IMR-90 (cell line): Measurements from ENCODE around the gene RAD52. TPM values are rescaled to one million over a fixed set of nuclear protein-coding genes. Genes with fewer than 3 reads are reported as not detected.

ENCODE experiments used
- ATAC-seq: fragments of 200-7000 bp; cut with Tn5 transposase; 2 replicates; pipeline ENCODE4 v1.9.1; 2020; ENCODE audit warnings: low read depth, mild to moderate bottlenecking, moderate library complexity
- BruUV-seq: library from RNA; stranded (reverse); fragments of 400-500 nt; replicated peaks from 2 replicates; lab custom pipeline; 2021; lab: Mats Ljungman, UMichigan
- CTCF ChIA-PET: fragments of 300-600 bp; formaldehyde crosslinking; extraction: SDS; loops from one replicate; lab custom pipeline; 2021; ENCODE audit warnings: antibody characterized with exemption; lab: Yijun Ruan, JAX
- POLR2A ChIA-PET: fragments of 300-600 bp; sonication (Branson Sonifier 250); formaldehyde crosslinking; loops from one replicate; lab custom pipeline; 2022; ENCODE audit warnings: antibody characterized with exemption; ENCODE audit not compliant: unreplicated experiment; lab: Charles Lee
- DNase-seq: peaks from one replicate; pipeline ENCODE4 v3.0.0; 2013
- H2AFZ ChIP-seq: replicated peaks from 2 replicates; pipeline ENCODE3; 2013; ENCODE audit warnings: low read length, mild to moderate bottlenecking; ENCODE audit not compliant: poor library complexity
- H2AK5ac ChIP-seq: 2 replicates; pipeline ENCODE4 v1.6.1; 2013; ENCODE audit warnings: low read depth, low read length, inconsistent platforms
- H2AK9ac ChIP-seq: replicated peaks from 2 replicates; pipeline ENCODE3; 2013; ENCODE audit warnings: mild to moderate bottlenecking, low read depth, low read length, moderate library complexity; ENCODE audit not compliant: poor library complexity
- H2BK120ac ChIP-seq: 2 replicates; pipeline ENCODE4 v1.6.1; 2013; ENCODE audit warnings: low read depth, low read length, inconsistent platforms
- H2BK15ac ChIP-seq: 3 replicates; pipeline ENCODE4 v1.6.1; 2013; ENCODE audit warnings: low read depth, low read length, inconsistent platforms
- H2BK20ac ChIP-seq: 2 replicates; pipeline ENCODE4 v1.6.1; 2013; ENCODE audit warnings: low read depth, mild to moderate bottlenecking, inconsistent platforms, low read length, moderate library complexity
- H2BK5ac ChIP-seq: 2 replicates; pipeline ENCODE4 v1.6.1; 2013; ENCODE audit warnings: mild to moderate bottlenecking, low read depth, low read length, inconsistent platforms; ENCODE audit not compliant: poor library complexity, severe bottlenecking
- H3K14ac ChIP-seq: replicated peaks from 2 replicates; pipeline ENCODE4 v1.6.1; 2013; ENCODE audit warnings: low read depth, low read length, inconsistent platforms
- H3K18ac ChIP-seq: 2 replicates; pipeline ENCODE4 v1.6.1; 2013; ENCODE audit warnings: low read depth, low read length, control low read depth
- H3K23ac ChIP-seq: 2 replicates; pipeline ENCODE4 v1.6.1; 2013; ENCODE audit warnings: low read depth, low read length, inconsistent platforms
- H3K27ac ChIP-seq: 2 replicates; pipeline ENCODE4 v1.5.1; 2013; ENCODE audit warnings: mild to moderate bottlenecking, control low read depth, low read length; ENCODE audit not compliant: insufficient read depth
- H3K27me3 ChIP-seq: 2 replicates; pipeline ENCODE4 v1.6.1; 2013; ENCODE audit warnings: low read length; ENCODE audit not compliant: control insufficient read depth, insufficient read depth
- H3K36me3 ChIP-seq: 2 replicates; pipeline ENCODE4 v1.6.1; 2013; ENCODE audit warnings: low read length, mixed read lengths; ENCODE audit not compliant: control insufficient read depth, insufficient read depth
- H3K4ac ChIP-seq: 2 replicates; pipeline ENCODE4 v1.6.1; 2013; ENCODE audit warnings: low read depth, low read length, inconsistent platforms
- H3K4me1 ChIP-seq: 2 replicates; pipeline ENCODE4 v1.6.1; 2013; ENCODE audit warnings: low read length, mixed read lengths; ENCODE audit not compliant: control insufficient read depth, insufficient read depth
- H3K4me2 ChIP-seq: 2 replicates; pipeline ENCODE4 v1.6.1; 2013; ENCODE audit warnings: low read depth, mild to moderate bottlenecking, control low read depth, low read length, moderate library complexity
- H3K4me3 ChIP-seq: 2 replicates; pipeline ENCODE4 v1.5.1; 2013; ENCODE audit warnings: low read depth, mild to moderate bottlenecking, control low read depth, low read length, moderate library complexity; ENCODE audit not compliant: insufficient read depth
- H3K56ac ChIP-seq: 2 replicates; pipeline ENCODE4 v1.6.1; 2013; ENCODE audit warnings: low read length, inconsistent platforms; ENCODE audit not compliant: insufficient read depth; ENCODE audit errors: extremely low read depth
- H3K79me1 ChIP-seq, 2 experiments: 2 replicates each; pipeline ENCODE4 v1.6.1; 2013; ENCODE audit warnings: low read length in 2 of 2, inconsistent platforms in 1 of 2, low read depth in 1 of 2
- H3K9ac ChIP-seq: 2 replicates; pipeline ENCODE4 v1.6.1; 2013; ENCODE audit warnings: low read depth, low read length, control low read depth
- H3K9me1 ChIP-seq: 2 replicates; pipeline ENCODE4 v1.6.1; 2013; ENCODE audit warnings: low read length, inconsistent platforms; ENCODE audit not compliant: insufficient read depth
- H3K9me3 ChIP-seq: 2 replicates; pipeline ENCODE4 v1.6.1; 2013; ENCODE audit warnings: low read length; ENCODE audit not compliant: control insufficient read depth, insufficient read depth
- H4K20me1 ChIP-seq: 2 replicates; pipeline ENCODE4 v1.6.1; 2013; ENCODE audit warnings: low read length, inconsistent platforms; ENCODE audit not compliant: insufficient read depth
- H4K5ac ChIP-seq: 2 replicates; pipeline ENCODE4 v1.6.1; 2013; ENCODE audit warnings: mild to moderate bottlenecking, low read depth, low read length, control low read depth
- H4K8ac ChIP-seq, 2 experiments: 2 replicates each; pipeline ENCODE4 v1.6.1; 2013; ENCODE audit warnings: low read depth in 2 of 2, low read length in 2 of 2, control low read depth in 1 of 2, inconsistent platforms in 1 of 2
- H4K91ac ChIP-seq: 2 replicates; pipeline ENCODE4 v1.6.1; 2013; ENCODE audit warnings: low read depth, low read length, inconsistent platforms; ENCODE audit not compliant: insufficient read depth
- CHD1 ChIP-seq: IDR thresholded peaks from 2 replicates; pipeline ENCODE4 v1.6.1; 2012; ENCODE audit warnings: low read depth, low read length, improper control_type of control experiment
- FOS ChIP-seq: fragments of 150-350 bp; IDR thresholded peaks from 2 replicates; pipeline ENCODE4 v1.6.1; 2016; ENCODE audit warnings: low read depth, low read length
- RAD21 ChIP-seq: IDR thresholded peaks from 2 replicates; pipeline ENCODE4 v1.6.1; 2012; ENCODE audit warnings: low read length, improper control_type of control experiment
- dilution Hi-C: fragments of 300-500 bp; cut with HindIII; formaldehyde crosslinking; loops from one replicate; pipeline ENCODE4 v1.14.3; 2018; ENCODE audit warnings: low sequenced_read_pairs; ENCODE audit not compliant: unreplicated experiment
- in situ Hi-C: fragments of 300-500 bp; cut with MboI; formaldehyde crosslinking; loops from 3 replicates; pipeline ENCODE4 v1.14.3; 2019; ENCODE audit warnings: low sequenced_read_pairs, inconsistent platforms, mixed read lengths
- intact Hi-C: fragments of 100-400 bp; cut with micrococcal nuclease; formaldehyde crosslinking; loops from 2 replicates; pipeline ENCODE4 v1.10.0; 2022
- polyA plus RNA-seq, 3 experiments: library from polyadenylated mRNA; depleted of rRNA; stranded (reverse); fragments of >200 nt; gene quantifications; 2 replicates each; pipeline ENCODE4 v1.2.3, GENCODE V29; 2012; ENCODE audit warnings: low replicate concordance in 1 of 3
- total RNA-seq: library from RNA; depleted of rRNA; stranded (reverse); fragments of >200 nt; gene quantifications from 2 replicates; pipeline ENCODE4 v1.2.3, GENCODE V29; 2012
- TF ChIP-seq, protein P1 (sequence below): fragments of 150-350 bp; IDR thresholded peaks from 2 replicates; pipeline ENCODE4 v1.6.1; 2016; ENCODE audit warnings: low read depth, mild to moderate bottlenecking, low read length, moderate library complexity, borderline replicate concordance

Gene RAD52
- total and polyA plus RNA-seq, 2 of the 4 experiments (the other 2 are of a cell fraction): 10.7 to 11.3 TPM

DNA sequence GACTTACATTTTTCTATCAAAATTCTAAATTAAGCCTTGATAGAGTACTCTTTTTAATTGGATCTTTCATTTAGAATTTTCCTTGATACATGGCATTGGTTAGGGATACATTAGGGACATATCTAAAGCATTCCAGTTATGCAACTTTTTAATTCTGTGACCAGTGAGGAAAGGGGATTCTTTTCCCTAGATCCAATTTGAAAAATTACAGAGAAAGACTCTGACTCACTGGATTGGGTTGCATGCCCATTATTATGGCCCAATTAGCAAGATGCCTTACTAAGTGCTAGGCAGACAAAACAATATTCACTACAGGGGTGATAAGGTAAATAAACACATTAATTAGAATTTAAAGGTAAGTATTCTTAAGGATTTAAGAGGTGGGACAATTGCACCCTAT is 5.2 kb upstream of the RAD52 start:
- no peak overlapping the region for H3K4me3 ChIP-seq
- no peak overlapping the region for H2AFZ ChIP-seq
- ChIA-PET POLR2A (no interaction called here), CTCF (no interaction called here)
- H3K36me3 ChIP-seq: no peaks in the 10 kb centered on the region
- intact Hi-C loops (no loop called here), dilution Hi-C loops (no loop called here), in situ Hi-C loops (loop anchor here (10.0 kb wide), 1 partner anchor 380 kb away; no protein-coding TSS in a partner anchor)
- H3K4me2 ChIP-seq: no peak overlapping the region
- H2AK9ac ChIP-seq: no peak overlapping the region
- no peak overlapping the region for H3K56ac ChIP-seq
- H3K4ac ChIP-seq: no peak overlapping the region
- H3K9me1 ChIP-seq: 0 out of 2 replicates have a peak, but pooled peaks cover 3% of the 10 kb centered on the region
- H3K18ac ChIP-seq: no peak overlapping the region
- H4K5ac ChIP-seq: no peak overlapping the region
- no TSS peak for BruUV-seq
- H2BK15ac ChIP-seq: no peak overlapping the region
- ATAC-seq: no peak
- no peak overlapping the region for H3K23ac ChIP-seq
- no peak overlapping the region for H2AK5ac ChIP-seq
- TF ChIP-seq, protein P1, sequence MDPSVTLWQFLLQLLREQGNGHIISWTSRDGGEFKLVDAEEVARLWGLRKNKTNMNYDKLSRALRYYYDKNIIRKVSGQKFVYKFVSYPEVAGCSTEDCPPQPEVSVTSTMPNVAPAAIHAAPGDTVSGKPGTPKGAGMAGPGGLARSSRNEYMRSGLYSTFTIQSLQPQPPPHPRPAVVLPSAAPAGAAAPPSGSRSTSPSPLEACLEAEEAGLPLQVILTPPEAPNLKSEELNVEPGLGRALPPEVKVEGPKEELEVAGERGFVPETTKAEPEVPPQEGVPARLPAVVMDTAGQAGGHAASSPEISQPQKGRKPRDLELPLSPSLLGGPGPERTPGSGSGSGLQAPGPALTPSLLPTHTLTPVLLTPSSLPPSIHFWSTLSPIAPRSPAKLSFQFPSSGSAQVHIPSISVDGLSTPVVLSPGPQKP: no peak
- TF ChIP-seq RAD21 (no peak), CHD1 (no peak), FOS (no peak)
- H3K27me3 ChIP-seq: no peaks in the 10 kb centered on the region
- H3K27ac ChIP-seq: no peak overlapping the region
- no peak overlapping the region for H4K91ac ChIP-seq
- no peaks in the 10 kb centered on the region for H3K9me3 ChIP-seq
- H4K8ac ChIP-seq: no peak overlapping the region
- H2BK5ac ChIP-seq: no peak overlapping the region
- no peak overlapping the region for H3K14ac ChIP-seq
- H2BK20ac ChIP-seq: no peak overlapping the region
- H3K9ac ChIP-seq: no peak overlapping the region
- no peak for DNase-seq
- H2BK120ac ChIP-seq: no peak overlapping the region
- no peaks in the 10 kb centered on the region for H3K79me1 ChIP-seq
- no peaks in the 10 kb centered on the region for H3K4me1 ChIP-seq
- no peaks in the 10 kb centered on the region for H4K20me1 ChIP-seq
